Stimulated activated CD8-positive, alpha-beta memory T cell treated with anti-CD3 and anti-CD28 coated beads, Interleukin-12 subunit alpha, Interleukin-12 subunit beta, amount 100 ng/mL, for 4 hours (primary cell): ENCODE data around the gene TACC2.

Source experiments
- DNase-seq: peaks from one replicate; pipeline ENCODE4 v3.0.0-alpha.2; 2020; ENCODE audit warnings: low read depth

The TACC2 gene

GRCh38 chr10:122295451-122295809 lies 306.5 kb downstream of the TACC2 start:
- no peak for DNase-seq

DNA sequence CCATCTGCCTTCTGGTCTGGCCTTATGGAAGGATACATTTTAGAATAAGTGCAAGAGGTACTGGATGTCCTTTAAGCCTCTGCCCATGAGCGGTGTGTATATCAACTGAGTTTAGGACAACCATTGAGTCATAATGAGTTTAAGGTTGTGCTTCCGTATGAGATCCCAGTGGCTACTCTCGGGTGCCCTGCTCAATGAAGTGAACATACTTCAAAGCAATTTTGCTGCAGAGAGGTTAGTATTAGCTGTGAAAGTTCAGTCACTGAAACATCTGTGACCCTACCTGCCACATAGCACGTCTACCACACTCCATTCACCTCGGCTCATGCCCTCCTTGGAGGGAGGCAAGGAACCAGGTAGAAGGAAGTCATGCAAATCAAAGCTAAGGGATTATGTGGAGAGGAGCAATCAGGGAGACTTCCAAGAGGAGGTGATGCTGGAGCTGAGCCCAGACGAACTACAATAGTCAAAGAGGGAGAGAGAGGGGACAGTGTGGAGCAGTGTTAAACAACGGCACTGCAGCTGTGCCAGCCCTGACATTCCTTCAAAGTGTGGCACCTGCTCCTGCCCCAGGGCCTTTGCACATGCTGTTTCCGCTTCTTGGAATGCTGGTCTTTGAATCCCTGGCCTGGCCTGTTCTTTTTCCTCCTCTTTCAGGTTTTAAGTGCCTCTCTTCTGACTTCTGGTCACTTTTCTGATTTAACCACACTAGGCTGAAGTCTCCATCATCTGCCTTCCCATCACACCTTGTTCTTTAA lies 307.6 kb downstream of the TACC2 start:
- DNase-seq, result no peak

GRCh38 chr10:122297583-122297982 lies 308.6 kb downstream of the TACC2 start:
- DNase-seq, result no peak

- no peak for DNase-seq
These were observed 309.2 kb downstream of the TACC2 start for GRCh38 chr10:122298206-122298597.

- DNase-seq, result peak; percentile 21
These were observed 309.8 kb downstream of the TACC2 start for GRCh38 chr10:122298598-122299301.

GRCh38 chr10:122299423-122300075 lies 310.6 kb downstream of the TACC2 start:
- no peak for DNase-seq

DNA sequence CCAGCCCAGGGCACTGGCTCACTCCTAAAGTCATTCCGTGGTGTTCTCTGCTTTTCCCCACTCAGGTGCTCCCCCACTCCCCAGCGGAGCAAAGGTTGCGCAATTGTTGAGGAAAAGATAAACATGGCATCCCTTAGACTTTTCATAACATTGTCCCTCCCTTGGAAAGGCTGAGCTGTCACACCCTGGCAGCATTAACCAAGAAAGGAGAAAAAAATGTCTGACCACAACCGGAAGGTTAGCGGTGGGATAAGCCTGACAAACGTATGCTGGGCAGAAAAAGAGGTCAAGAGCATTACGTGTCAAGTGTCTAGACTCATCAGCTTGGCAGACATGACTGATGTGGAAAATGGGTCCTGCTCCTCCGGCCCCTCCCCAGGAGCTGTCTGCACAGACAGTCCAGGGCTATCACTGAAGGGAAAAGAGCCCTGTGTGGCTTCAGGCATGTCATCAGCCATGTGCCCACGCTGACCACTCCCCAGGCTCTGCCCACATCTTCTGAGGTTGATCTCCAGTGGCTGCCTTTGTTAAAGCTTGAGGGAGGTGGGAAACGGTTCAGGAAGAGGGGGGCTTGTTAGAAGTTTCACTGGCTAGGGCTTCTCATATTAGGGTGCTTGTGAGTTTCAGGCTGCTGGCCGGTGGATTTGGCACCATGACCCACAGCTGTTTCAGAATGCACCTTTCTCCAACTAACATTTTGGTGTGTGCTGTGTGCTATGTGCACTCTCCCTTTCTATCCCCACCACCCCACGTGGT lies 312.3 kb downstream of the TACC2 start:
- no peak for DNase-seq

DNA sequence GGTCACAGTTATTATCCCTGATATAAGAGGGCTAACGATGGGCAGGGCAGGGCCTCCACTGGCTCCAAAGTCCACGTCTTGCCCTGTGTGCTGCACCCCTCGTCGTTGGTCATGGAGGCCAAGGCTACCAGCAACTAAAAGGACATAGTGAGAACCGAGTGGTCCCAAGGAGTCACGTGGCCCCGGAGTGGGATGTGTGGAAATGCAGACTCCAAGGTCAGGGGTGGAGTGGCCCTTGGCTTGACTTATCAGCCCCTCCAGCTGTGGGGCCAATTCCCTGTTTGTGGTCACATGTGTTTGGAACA lies 312.8 kb downstream of the TACC2 start:
- DNase-seq, result no peak

GRCh38 chr10:122302315-122302714 lies 313.4 kb downstream of the TACC2 start:
- DNase-seq, result no peak

- DNase-seq, result no peak
These were observed 314.5 kb downstream of the TACC2 start for GRCh38 chr10:122303271-122304053.
